Endothelial cell of umbilical vein (primary cell): ENCODE data around the gene SLC5A4. TPM values are rescaled to one million over a fixed set of nuclear protein-coding genes. Genes with fewer than 3 reads are reported as not detected.

Experiments
- BruUV-seq: library from RNA; stranded (reverse); fragments of 400-500 nt; replicated peaks from 2 replicates; lab custom pipeline; 2021; lab: Mats Ljungman, UMichigan
- CTCF ChIA-PET: fragments of 300-600, 350-600 bp; sonication (Branson Sonifier 250); formaldehyde crosslinking; loops from one replicate; lab custom pipeline; 2021; ENCODE audit warnings: antibody characterized with exemption, inconsistent platforms; lab: Charles Lee
- POLR2A ChIA-PET: fragments of 300-600, 350-600 bp; sonication (Branson Sonifier 250); formaldehyde crosslinking; loops from one replicate; lab custom pipeline; 2021; ENCODE audit warnings: antibody characterized with exemption, inconsistent platforms; lab: Charles Lee
- DNase-seq: peaks from one replicate; pipeline ENCODE4 v3.0.0-alpha.2; 2011; ENCODE audit warnings: low read depth, low spot score
- FAIRE-seq: peaks from 2 replicates; lab custom pipeline; 2011; peaks lifted over from hg19 to GRCh38; lab: Jason Lieb, UNC
- H2AFZ ChIP-seq: 2 replicates; pipeline ENCODE4 v1.6.0; 2012; ENCODE audit warnings: low read depth, low read length, control low read depth, inconsistent platforms
- H3K27ac ChIP-seq: 2 replicates; pipeline ENCODE4 v1.5.1; 2011; ENCODE audit warnings: low read depth, mild to moderate bottlenecking, control low read depth, low read length, moderate library complexity; ENCODE audit not compliant: insufficient read depth
- H3K27me3 ChIP-seq, 2 experiments: 2 replicates each; pipeline versions ENCODE4 v1.6.0 to v1.6.1; 2011; ENCODE audit warnings: low read length in 2 of 2, mixed read lengths in 1 of 2; ENCODE audit not compliant: control insufficient read depth in 2 of 2, insufficient read depth in 2 of 2
- H3K36me3 ChIP-seq, 2 experiments: 2 replicates in 1 of 2; 3 replicates in 1 of 2; pipeline ENCODE4 v1.5.1; 2011; ENCODE audit warnings: low read length in 2 of 2, mild to moderate bottlenecking in 1 of 2, moderate library complexity in 1 of 2; ENCODE audit not compliant: control insufficient read depth in 2 of 2, insufficient read depth in 2 of 2; ENCODE audit errors: extremely low read depth in 1 of 2
- H3K4me1 ChIP-seq: 3 replicates; pipeline ENCODE4 v1.5.1; 2011; ENCODE audit warnings: mild to moderate bottlenecking, low read length; ENCODE audit not compliant: control insufficient read depth, insufficient read depth; ENCODE audit errors: extremely low read depth
- H3K4me2 ChIP-seq: 2 replicates; pipeline ENCODE4 v1.6.1; 2011; ENCODE audit warnings: low read length, control low read depth, mixed read lengths; ENCODE audit not compliant: insufficient read depth
- H3K4me3 ChIP-seq, 3 experiments: fragments of 200-600 bp in 1 of 3; sonication (generic), shearing (Covaris generic) in 1 of 3; replicated peaks in 1 of 3; 2 replicates each; pipeline ENCODE4 v1.5.1; 2011 to 2016; ENCODE audit warnings: control low read depth in 3 of 3, low read length in 3 of 3, mild to moderate bottlenecking in 2 of 3, inconsistent platforms in 1 of 3, low read depth in 1 of 3, moderate library complexity in 1 of 3; ENCODE audit not compliant: insufficient read depth in 1 of 3
- H3K79me2 ChIP-seq: 2 replicates; pipeline ENCODE4 v1.6.0; 2012; ENCODE audit warnings: low read length, inconsistent platforms; ENCODE audit not compliant: control insufficient read depth, insufficient read depth
- H3K9ac ChIP-seq: replicated peaks from 2 replicates; pipeline ENCODE3; 2011; ENCODE audit warnings: low read length, control low read depth; ENCODE audit not compliant: insufficient read depth; ENCODE audit errors: extremely low read depth
- H3K9me1 ChIP-seq: replicated peaks from 3 replicates; pipeline ENCODE4 v1.6.0; 2011; ENCODE audit warnings: mild to moderate bottlenecking, low read length; ENCODE audit not compliant: control insufficient read depth, insufficient read depth; ENCODE audit errors: extremely low read depth
- H3K9me3 ChIP-seq: replicated peaks from 2 replicates; pipeline ENCODE4 v1.5.1; 2012; ENCODE audit warnings: low read length, inconsistent platforms; ENCODE audit not compliant: control insufficient read depth, insufficient read depth
- H4K20me1 ChIP-seq: replicated peaks from 2 replicates; pipeline ENCODE3; 2011; ENCODE audit warnings: mild to moderate bottlenecking, low read length; ENCODE audit not compliant: control insufficient read depth, insufficient read depth; ENCODE audit errors: extremely low read depth
- CTCF ChIP-seq, 2 donors: IDR thresholded peaks; 1 replicate in 1 of 2; 2 replicates in 1 of 2; pipeline ENCODE4 v1.5.1; 2011; ENCODE audit warnings: low read length in 2 of 2, mild to moderate bottlenecking in 2 of 2, moderate library complexity in 2 of 2, control low read depth in 1 of 2, inconsistent platforms in 1 of 2, low read depth in 1 of 2; ENCODE audit not compliant: insufficient read depth in 1 of 2; ENCODE audit errors: extremely low read depth in 1 of 2
- EZH2 ChIP-seq: IDR thresholded peaks from 2 replicates; pipeline ENCODE4 v1.6.1; 2012; ENCODE audit warnings: borderline replicate concordance, low read depth, mild to moderate bottlenecking, moderate library complexity, low read length, inconsistent platforms; ENCODE audit not compliant: severe bottlenecking
- JUN ChIP-seq: IDR thresholded peaks from 2 replicates; pipeline ENCODE4 v1.6.1; 2011; ENCODE audit warnings: borderline replicate concordance, low read depth; ENCODE audit not compliant: insufficient read length, insufficient read depth
- MAX ChIP-seq: IDR thresholded peaks from 2 replicates; pipeline ENCODE4 v1.6.1; 2011; ENCODE audit not compliant: insufficient read depth, insufficient read length
- MYC ChIP-seq: IDR thresholded peaks from one replicate; pipeline ENCODE4 v1.6.1; 2011; ENCODE audit warnings: mild to moderate bottlenecking, low read depth, low read length
- POLR2A ChIP-seq: IDR thresholded peaks from 2 replicates; pipeline ENCODE4 v1.6.1; 2012; ENCODE audit warnings: low read depth, mild to moderate bottlenecking, control low read depth, low read length
- POLR2AphosphoS5 ChIP-seq: IDR thresholded peaks from 2 replicates; pipeline ENCODE4 v1.6.1; 2012; ENCODE audit warnings: low read depth, mild to moderate bottlenecking, control low read depth, low read length, moderate library complexity; ENCODE audit not compliant: insufficient read depth
- dilution Hi-C: fragments of 300-500 bp; cut with MboI; formaldehyde crosslinking; loops from one replicate; pipeline ENCODE4 v1.15.0; 2019; ENCODE audit warnings: low sequenced_read_pairs; ENCODE audit not compliant: extremely low pct_ligation_motif_present
- intact Hi-C: fragments of 100-400 bp; cut with micrococcal nuclease; formaldehyde crosslinking; loops from one replicate; pipeline ENCODE4 v1.10.0; 2022
- polyA plus RNA-seq, 4 experiments: library from polyadenylated mRNA; depleted of rRNA in 3 of 4; stranded (reverse) in 3 of 4; unstranded in 1 of 4; fragments of >200 nt; gene quantifications; 2 replicates each; pipeline versions ENCODE4 v1.2.1 to v1.2.3, GENCODE V29; 2011 to 2012; ENCODE audit warnings: missing spikeins in 1 of 4
- total RNA-seq: library from RNA; stranded (reverse); gene quantifications from 2 replicates; pipeline ENCODE4 v1.2.3, GENCODE V29; 2021

Gene SLC5A4
- total and polyA plus RNA-seq, 2 donors (not counting 3 experiments of a cell fraction or from before 2014, with no cell fraction given) = 1.5 to 2.8 TPM

- Histone ChIP-seq H4K20me1 (no peaks in the 10 kb centered on the region), H3K4me2 (no peak overlapping the region), H3K27ac (no peak overlapping the region), H3K4me3 (no peak overlapping the region), H3K79me2 (no peaks in the 10 kb centered on the region), H3K9me3 (no peaks in the 10 kb centered on the region), H3K9me1 (no peaks in the 10 kb centered on the region), H3K9ac (no peak overlapping the region), H2AFZ (no peak overlapping the region), H3K4me1 (no peaks in the 10 kb centered on the region), H3K27me3 (peaks cover 4 to 19% of the 10 kb centered on the region in 2 experiments), H3K36me3 (no peaks in the 10 kb centered on the region)
- dilution Hi-C loops = no loop called here
- CTCF ChIA-PET = no interaction called here
- TF ChIP-seq MYC = no peak
- no peak for TF ChIP-seq JUN
- TF ChIP-seq EZH2 = no peak
- TF ChIP-seq POLR2AphosphoS5 = no peak
- TF ChIP-seq CTCF (IDR thresholded peaks at IDR 0.05; ENCODE audit: extremely low read depth in 1 of 2, insufficient read depth in 1 of 2, low read depth in 1 of 2, low read length in 2 of 2) = no peak
- TF ChIP-seq POLR2A = no peak
- TF ChIP-seq MAX = no peak
- intact Hi-C loops = loop anchor here (5.0 kb wide), 1 partner anchor 229 kb away; no protein-coding TSS in a partner anchor
- no peak for FAIRE-seq
- BruUV-seq = no TSS peak
- DNase-seq = no peak
- POLR2A ChIA-PET = no interaction called here
Measured at GRCh38 chr22:32205974-32206773, 49.0 kb downstream of the SLC5A4 start.
